Lower leg skin (tissue), 4 donors: ENCODE data around the gene PSORS1C1. TPM values are rescaled to one million over a fixed set of nuclear protein-coding genes. Genes with fewer than 3 reads are reported as not detected.

Experiments
- DNase-seq, 2 donors: peaks; one replicate each; pipeline ENCODE4 v3.0.0-alpha.2; 2019; ENCODE audit warnings: low spot score in 2 of 2
- H3K4me3 ChIP-seq: fragments of 200-600 bp; sonication (generic); 2 replicates; pipeline ENCODE4 v1.5.1; 2017; ENCODE audit warnings: mild to moderate bottlenecking, low read depth; ENCODE audit not compliant: poor library complexity, severe bottlenecking
- POLR2A ChIP-seq, 2 donors: fragments of 450-650 bp; IDR thresholded peaks; one replicate each; pipeline ENCODE4 v1.6.1; 2016 to 2017; ENCODE audit warnings: antibody characterized with exemption in 2 of 2, mild to moderate bottlenecking in 1 of 2, moderate library complexity in 1 of 2
- WGBS, 2 donors: methylation state at CpG; one replicate each; pipeline ENCODE4 v1.1.5; 2018; 5-methylcytosine and 5-hydroxymethylcytosine counted together
- intact Hi-C: fragments of 100-400 bp; cut with DNase I; formaldehyde crosslinking; loops from one replicate; pipeline ENCODE4 v1.15.0; 2023; ENCODE audit warnings: low total_unique reads
- total RNA-seq, 4 donors: library from RNA; depleted of rRNA; stranded (reverse); fragments of >200 nt; gene quantifications; one replicate each; pipeline ENCODE4 v1.1.0, GENCODE V29; 2016
- TF ChIP-seq, protein P1 (sequence below), 3 donors: fragments of 450-650 bp; IDR thresholded peaks; one replicate each; pipeline ENCODE4 v1.5.1; 2016; ENCODE audit warnings: antibody characterized with exemption in 3 of 3, mild to moderate bottlenecking in 3 of 3, moderate library complexity in 2 of 3

Gene PSORS1C1
- total RNA-seq, 4 donors from 2014 or later, result 1.8 to 21.4 (median 6.2) TPM

DNA sequence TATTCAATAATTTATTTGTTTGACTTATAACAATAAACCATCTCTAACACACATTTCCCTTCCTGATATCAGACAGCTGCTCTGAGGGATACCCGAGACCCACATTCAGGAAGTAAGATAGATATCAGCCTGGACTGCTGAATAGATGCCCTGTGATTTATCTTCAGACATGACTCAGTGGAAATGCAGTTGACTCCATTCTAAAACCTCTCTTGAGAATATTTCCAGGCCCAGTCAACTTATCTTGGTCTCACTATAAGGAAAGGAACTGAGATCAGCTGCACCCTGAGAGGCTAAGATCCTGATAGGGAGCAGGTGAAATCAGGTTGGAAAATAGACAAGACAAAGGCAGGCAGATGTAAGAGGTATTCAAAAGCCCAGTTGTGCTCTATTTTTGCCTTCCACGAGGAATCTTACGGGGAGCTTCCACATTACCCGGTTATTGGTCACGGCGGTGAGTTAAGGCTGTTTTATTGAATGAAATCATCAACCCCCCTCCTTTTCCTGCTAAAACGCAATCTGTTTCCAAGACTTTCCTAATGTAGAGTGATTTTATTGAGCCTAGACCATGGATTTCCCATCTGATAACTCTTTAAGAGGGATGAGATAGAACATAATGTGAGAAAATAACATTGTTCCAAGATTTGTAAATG lies 27.7 kb upstream of the PSORS1C1 start:
- WGBS, 2 donors, result 37 to 41% methylated on average over 7 of the region's 7 CpGs
- TF ChIP-seq, protein P1, sequence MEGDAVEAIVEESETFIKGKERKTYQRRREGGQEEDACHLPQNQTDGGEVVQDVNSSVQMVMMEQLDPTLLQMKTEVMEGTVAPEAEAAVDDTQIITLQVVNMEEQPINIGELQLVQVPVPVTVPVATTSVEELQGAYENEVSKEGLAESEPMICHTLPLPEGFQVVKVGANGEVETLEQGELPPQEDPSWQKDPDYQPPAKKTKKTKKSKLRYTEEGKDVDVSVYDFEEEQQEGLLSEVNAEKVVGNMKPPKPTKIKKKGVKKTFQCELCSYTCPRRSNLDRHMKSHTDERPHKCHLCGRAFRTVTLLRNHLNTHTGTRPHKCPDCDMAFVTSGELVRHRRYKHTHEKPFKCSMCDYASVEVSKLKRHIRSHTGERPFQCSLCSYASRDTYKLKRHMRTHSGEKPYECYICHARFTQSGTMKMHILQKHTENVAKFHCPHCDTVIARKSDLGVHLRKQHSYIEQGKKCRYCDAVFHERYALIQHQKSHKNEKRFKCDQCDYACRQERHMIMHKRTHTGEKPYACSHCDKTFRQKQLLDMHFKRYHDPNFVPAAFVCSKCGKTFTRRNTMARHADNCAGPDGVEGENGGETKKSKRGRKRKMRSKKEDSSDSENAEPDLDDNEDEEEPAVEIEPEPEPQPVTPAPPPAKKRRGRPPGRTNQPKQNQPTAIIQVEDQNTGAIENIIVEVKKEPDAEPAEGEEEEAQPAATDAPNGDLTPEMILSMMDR (IDR thresholded peaks at IDR 0.05), result no peak
- TF ChIP-seq POLR2A (IDR thresholded peaks at IDR 0.05), result no peak
- no peak for DNase-seq
- intact Hi-C loops, result loop anchor here (5.0 to 10.0 kb wide), 2 partner anchors 162 to 260 kb away; no protein-coding TSS in a partner anchor
- H3K4me3 ChIP-seq, result no peak overlapping the region

DNA sequence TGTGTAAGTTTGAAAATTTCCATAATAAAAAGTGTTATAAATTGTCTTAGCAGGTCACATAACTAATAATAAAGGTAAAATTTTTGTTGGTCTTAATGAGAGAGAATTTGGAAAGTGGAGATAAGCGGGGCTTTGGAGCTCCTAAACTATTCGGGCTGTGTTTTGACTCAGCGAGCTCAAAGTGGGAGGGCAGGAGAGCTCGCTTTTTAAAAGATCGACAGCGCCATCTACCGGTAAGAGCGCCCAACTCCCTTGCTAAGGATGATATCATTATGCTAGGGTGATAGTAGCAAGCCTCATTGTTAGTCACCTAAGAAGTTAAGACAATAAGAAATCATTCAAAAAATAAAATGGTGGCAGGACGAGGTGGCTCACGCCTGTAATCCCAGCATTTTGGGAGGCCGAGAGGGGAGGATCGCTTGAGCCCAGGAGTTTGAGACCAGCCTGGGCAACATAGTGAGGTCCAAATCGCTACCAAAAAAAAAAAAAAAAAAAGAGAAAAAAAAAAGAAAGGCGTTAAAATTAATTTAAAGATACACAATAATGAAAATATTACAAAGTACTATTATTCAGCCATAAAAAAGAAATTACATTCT lies 27.0 kb upstream of the PSORS1C1 start:
- TF ChIP-seq, protein P1 (IDR thresholded peaks at IDR 0.05), result peak in 1 of 3 donors; percentile 40
- no peak for TF ChIP-seq POLR2A (IDR thresholded peaks at IDR 0.05)
- intact Hi-C loops, result loop anchor here (5.0 to 10.0 kb wide), 2 partner anchors 163 to 260 kb away; no protein-coding TSS in a partner anchor
- WGBS, 2 donors, result 11 to 12% methylated on average over 14 of the region's 14 CpGs
- DNase-seq, result peak; percentile 83 to 96
- no peak overlapping the region for H3K4me3 ChIP-seq

DNA sequence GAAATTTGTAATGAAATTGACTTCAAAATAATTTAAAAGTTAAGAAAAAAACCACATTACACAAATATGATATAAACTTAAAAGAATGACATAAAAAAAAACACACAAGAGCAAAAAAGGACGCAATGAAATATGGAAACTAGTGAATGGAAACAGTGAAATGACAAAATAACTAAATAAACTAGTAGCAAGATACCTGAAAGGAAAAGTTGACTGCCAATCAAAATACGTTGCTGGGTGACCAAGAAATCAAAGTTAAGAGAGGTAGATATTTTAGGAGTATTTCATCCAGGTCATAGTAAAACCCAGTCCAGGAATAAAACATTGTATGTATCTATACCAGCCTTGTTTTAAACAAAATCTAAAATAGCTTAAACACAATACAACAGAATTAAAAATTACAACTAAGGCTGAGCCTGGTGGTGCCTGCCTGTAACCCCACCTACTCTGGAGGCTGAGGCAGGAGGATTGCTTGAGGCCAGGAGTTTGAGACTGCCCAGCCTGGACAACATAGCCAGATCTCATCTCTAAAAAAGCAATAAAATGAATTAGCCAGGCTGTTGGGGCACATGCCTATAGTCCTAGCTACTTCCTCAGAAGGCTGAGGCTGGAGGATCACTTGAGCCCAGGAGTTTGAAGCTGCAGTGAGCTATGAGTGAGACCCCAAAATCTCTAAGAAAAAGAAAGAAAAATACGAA lies 24.2 kb upstream of the PSORS1C1 start:
- no peak for DNase-seq
- TF ChIP-seq, protein P1 (IDR thresholded peaks at IDR 0.05), result no peak
- TF ChIP-seq POLR2A (IDR thresholded peaks at IDR 0.05), result no peak
- WGBS, 2 donors, result 85 to 93% methylated on average over 3 of the region's 3 CpGs
- intact Hi-C loops, result no loop called here
- no peak overlapping the region for H3K4me3 ChIP-seq

DNA sequence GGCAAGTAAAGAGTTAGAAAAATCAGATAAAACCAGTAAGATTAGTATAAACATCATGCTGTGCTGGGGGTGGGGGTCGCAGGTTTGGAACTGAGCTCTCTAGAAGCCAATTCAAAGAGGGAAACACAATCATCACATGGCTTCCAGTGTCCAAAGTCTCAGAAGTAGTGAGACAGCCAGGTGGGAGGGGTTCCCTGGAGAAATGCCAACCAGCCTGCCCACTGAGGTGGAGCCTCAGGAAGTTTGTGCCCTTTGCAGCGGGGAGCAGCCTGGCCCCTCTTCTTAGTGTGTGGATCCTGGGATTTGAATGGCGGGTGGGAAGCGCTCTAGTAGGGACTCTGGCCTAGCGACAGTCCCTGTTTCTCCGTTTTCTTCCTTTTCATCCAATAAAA lies 23.6 kb upstream of the PSORS1C1 start:
- intact Hi-C loops, result no loop called here
- TF ChIP-seq POLR2A (IDR thresholded peaks at IDR 0.05), result no peak
- TF ChIP-seq, protein P1 (IDR thresholded peaks at IDR 0.05), result no peak
- no peak overlapping the region for H3K4me3 ChIP-seq
- 81 to 90% methylated on average over 6 of the region's 6 CpGs for WGBS, 2 donors
- DNase-seq, result no peak

DNA sequence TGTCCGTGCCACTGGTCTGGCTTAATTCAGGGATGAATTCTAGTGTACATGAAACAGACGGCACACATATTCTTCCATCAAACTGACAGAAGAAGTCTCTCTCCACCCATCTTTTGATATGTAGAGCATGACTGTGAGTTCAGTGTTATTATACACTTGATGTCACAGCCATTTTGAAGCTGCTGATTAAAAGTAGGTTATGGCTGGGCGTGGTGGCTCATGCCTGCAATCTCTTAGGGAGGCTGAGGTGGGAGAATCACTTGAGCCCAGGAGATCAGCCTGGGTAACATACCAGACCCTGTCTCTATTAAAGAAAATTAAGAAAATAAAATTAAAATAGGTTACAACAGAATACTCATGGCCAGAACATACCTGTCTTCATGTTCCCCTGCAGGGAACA lies 22.9 kb upstream of the PSORS1C1 start:
- TF ChIP-seq, protein P1 (IDR thresholded peaks at IDR 0.05), result no peak
- no peak for TF ChIP-seq POLR2A (IDR thresholded peaks at IDR 0.05)
- 40 to 58% methylated on average over 3 of the region's 3 CpGs for WGBS, 2 donors
- H3K4me3 ChIP-seq, result no peak overlapping the region
- intact Hi-C loops, result no loop called here
- DNase-seq, result no peak
